Panc1 (cell line): ENCODE results near the gene ADARB2.
"Not testable (repeated sequence)": the region's sequence is repeated elsewhere in the genome, so short reads cannot be mapped to it uniquely, and the experiment has no call there.

ENCODE experiments used
- CTCF ChIP-seq: fragments of 450-650 bp; IDR thresholded peaks from 2 replicates; pipeline ENCODE4 v1.5.1; 2017; ENCODE audit warnings: mild to moderate bottlenecking
- POLR2AphosphoS5 ChIP-seq: IDR thresholded peaks from 2 replicates; pipeline ENCODE4 v1.6.1; 2012; ENCODE audit warnings: mild to moderate bottlenecking, low read depth, low read length, moderate library complexity
- TCF7L2 ChIP-seq: IDR thresholded peaks from 2 replicates; pipeline ENCODE4 v1.6.1; 2011; ENCODE audit warnings: mild to moderate bottlenecking, low read depth, low read length, inconsistent platforms

- TF ChIP-seq CTCF, POLR2AphosphoS5, TCF7L2: not testable (repeated sequence)
Observed at GRCh38 chr10:1226907-1227306, 510.4 kb downstream of the ADARB2 start.
